Heart right ventricle (tissue), 16 donors: Measurements from ENCODE around the gene PRDM16. TPM values are rescaled to one million over a fixed set of nuclear protein-coding genes. Genes with fewer than 3 reads are reported as not detected.
A peak's percentile ranks its signal among the peaks of the same experiment; 100 is the strongest.

Experiments used
- ATAC-seq, 8 donors: fragments of 200-7000 bp; cut with Tn5 transposase; one replicate each; pipeline ENCODE4 v1.9.1; 2020; ENCODE audit warnings: mild to moderate bottlenecking in 8 of 8, moderate library complexity in 8 of 8, moderate number of reproducible peaks in 1 of 8
- DNase-seq, 2 donors: peaks; one replicate each; pipeline ENCODE4 v3.0.0-alpha.2; 2020
- H3K27ac ChIP-seq, 10 donors: fragments of 200-600 bp; sonication (generic) in 2 of 10; one replicate each; pipeline versions ENCODE4 v1.5.0 to v1.8.0; 2020 to 2022; ENCODE audit warnings: mild to moderate bottlenecking in 3 of 10
- H3K27me3 ChIP-seq, 7 donors: fragments of 200-600 bp; one replicate each; pipeline ENCODE4 v1.8.0; 2021 to 2022; ENCODE audit warnings: mild to moderate bottlenecking in 2 of 7
- H3K36me3 ChIP-seq, 9 donors: fragments of 200-600 bp; sonication (generic) in 1 of 9; one replicate each; pipeline versions ENCODE4 v1.5.0 to v1.8.0; 2020 to 2022; ENCODE audit warnings: mild to moderate bottlenecking in 2 of 9
- H3K4me1 ChIP-seq, 9 donors: fragments of 200-600 bp; sonication (generic) in 1 of 9; one replicate each; pipeline versions ENCODE4 v1.5.0 to v1.8.0; 2020 to 2022; ENCODE audit warnings: mild to moderate bottlenecking in 4 of 9
- H3K4me3 ChIP-seq, 10 donors: fragments of 200-600 bp; sonication (generic) in 2 of 10; one replicate each; pipeline versions ENCODE4 v1.5.0 to v1.8.0; 2020 to 2022; ENCODE audit warnings: mild to moderate bottlenecking in 7 of 10, moderate library complexity in 2 of 10
- H3K9me3 ChIP-seq, 11 donors: fragments of 200-600 bp in 10 of 11; sonication (generic) in 2 of 11; one replicate each; pipeline versions ENCODE4 v1.5.0 to v1.8.0; 2013 to 2022; ENCODE audit warnings: mild to moderate bottlenecking in 2 of 11, control low read depth in 1 of 11, moderate library complexity in 1 of 11
- WGBS, 2 donors: extraction: QIAGEN DNeasy Blood & Tissue Kit; methylation state at CpG; one replicate each; pipeline ENCODE4 v1.1.7; 2013; ENCODE audit warnings: inconsistent platforms in 1 of 2; 5-methylcytosine and 5-hydroxymethylcytosine counted together
- intact Hi-C, 10 donors: fragments of 100-400 bp; cut with DNase I; formaldehyde crosslinking; loops; one replicate each; pipeline versions ENCODE4 v1.11.1 to v1.14.2; 2022
- polyA plus RNA-seq, 2 donors: library from polyadenylated mRNA; stranded (reverse); fragments of 200-250 nt; gene quantifications; one replicate each; pipeline ENCODE4 v1.2.3, GENCODE V29; 2013
- total RNA-seq, 10 donors: library from RNA; stranded (reverse); fragmentation: NEBNext Ultra II Directional in 3 of 10; extraction: Animal tissue kit (Norgen Biotek cat#: 25700) in 3 of 10; gene quantifications; one replicate each; pipeline versions ENCODE4 v1.2.1 to v1.2.4, GENCODE V29; 2021 to 2023
- TF ChIP-seq, protein P1 (sequence below), 9 donors: fragments of 200-600 bp; sonication (generic) in 2 of 9; IDR thresholded peaks; one replicate each; pipeline versions ENCODE4 v1.5.0 to v1.8.0; 2021 to 2022; ENCODE audit warnings: antibody characterized with exemption in 9 of 9, mild to moderate bottlenecking in 5 of 9, moderate library complexity in 1 of 9
- donor health status: Arrhythmogenic right ventricular cardiomyopathy.
- donor health status: ischemic (EF 13 %, LVEDD 7.1; RV severe dilation, severe dysfunction).
- donor health status: healthy with polysubstance abuse.
- donor health status: DM: no; HTN: yes; CAD: no.
- donor health status: DM: no; HTN: no; CAD: no.
- donor health status: ischemic (EF 25% LVEDD 6.9; RV normal size, moderate dysfunction).
- donor health status: ischemic (EF 25% LVEDD 5.7; RV mildly dilated, moderate dysfunction).
- donor health status: healthy.
- donor health status: DM: yes; HTN: yes; CAD: no.
- donor health status: Ischemic cardiomyopathy.
- donor health status: ischemic (EF 35%, LVEDD 5.7; RV mildly dilated, moderate dysfunction).
- donor health status: nonischemic (EF 11% LVEDD 7.7; RV severe dilation, severe dysfunction).
- donor health status: DM: yes; HTN: yes; CAD: no.
- donor health status: PGD.
- donor health status: ischemic (EF 29% LVEDD 5.4; RV normal size, mild dysfunction).
- donor health status: nonischemic (EF 23%, LVEDD 6.1; RV moderate dilation, normal function).

The PRDM16 gene
- total and polyA plus RNA-seq, 12 donors: 4.1 to 25.9 (median 14.8) TPM

DNA sequence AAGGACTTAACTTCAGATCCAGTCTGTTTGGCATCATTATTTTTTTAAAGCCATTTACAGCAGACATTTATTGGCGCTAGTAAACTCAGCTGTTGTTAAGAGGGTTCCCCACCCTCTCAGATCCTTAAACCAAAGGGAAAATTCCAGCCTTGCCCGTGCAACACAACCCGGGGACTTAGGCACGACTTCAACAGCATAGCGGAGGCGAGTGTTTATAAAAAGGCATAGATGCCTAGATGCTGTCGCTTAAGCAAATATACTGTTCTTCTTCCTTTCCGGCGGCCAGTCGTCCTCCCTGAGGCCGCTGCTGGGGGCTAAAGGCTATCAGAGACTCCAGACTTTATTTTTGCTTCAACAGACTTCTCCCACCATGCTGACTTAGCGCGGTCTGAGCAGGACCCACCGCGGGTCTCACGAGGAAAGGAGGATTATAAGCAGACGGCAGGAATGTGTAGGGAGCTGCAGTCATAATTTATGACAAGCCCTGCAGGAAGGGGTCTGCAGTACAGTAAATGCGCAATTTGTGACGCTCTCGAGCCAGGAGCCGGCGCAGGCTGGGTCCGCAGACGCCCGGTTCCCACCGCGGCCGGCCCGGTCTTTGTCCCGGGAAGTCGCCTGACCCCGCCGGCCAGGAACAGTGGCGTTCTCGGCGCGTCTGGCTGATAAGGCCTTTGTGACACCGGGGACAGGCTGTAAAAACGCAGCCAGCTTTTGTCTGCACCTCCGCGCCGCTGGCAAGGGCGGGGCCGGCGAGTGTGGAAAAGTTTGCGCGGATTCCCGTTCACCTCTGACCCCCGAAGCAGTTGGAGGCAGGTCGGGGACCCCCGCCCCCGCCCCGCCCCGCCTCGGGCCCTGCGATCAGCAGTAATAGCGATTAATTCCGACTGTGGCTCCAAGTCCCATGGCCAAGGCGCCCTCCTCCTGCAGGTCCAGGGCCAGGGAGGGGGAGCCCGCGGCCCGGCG lies 324.3 kb downstream of the PRDM16 start:
- Histone ChIP-seq H3K27me3 (peaks cover 0 to 62% (median 23%) of the 10 kb centered on the region in 7 donors), H3K4me3 (peak overlapping the region in 9 of 10 donors; percentile 27 to 58 (median 51)), H3K9me3 (no peaks in the 10 kb centered on the region), H3K36me3 (no peaks in the 10 kb centered on the region), H3K4me1 (peaks cover 7 to 32% (median 18%) of the 10 kb centered on the region in 9 donors), H3K27ac (peak overlapping the region; percentile 58 to 88 (median 79))
- DNase-seq (peak; percentile 65 to 76), ATAC-seq (peak; percentile 56 to 88 (median 83))
- TF ChIP-seq, protein P1, sequence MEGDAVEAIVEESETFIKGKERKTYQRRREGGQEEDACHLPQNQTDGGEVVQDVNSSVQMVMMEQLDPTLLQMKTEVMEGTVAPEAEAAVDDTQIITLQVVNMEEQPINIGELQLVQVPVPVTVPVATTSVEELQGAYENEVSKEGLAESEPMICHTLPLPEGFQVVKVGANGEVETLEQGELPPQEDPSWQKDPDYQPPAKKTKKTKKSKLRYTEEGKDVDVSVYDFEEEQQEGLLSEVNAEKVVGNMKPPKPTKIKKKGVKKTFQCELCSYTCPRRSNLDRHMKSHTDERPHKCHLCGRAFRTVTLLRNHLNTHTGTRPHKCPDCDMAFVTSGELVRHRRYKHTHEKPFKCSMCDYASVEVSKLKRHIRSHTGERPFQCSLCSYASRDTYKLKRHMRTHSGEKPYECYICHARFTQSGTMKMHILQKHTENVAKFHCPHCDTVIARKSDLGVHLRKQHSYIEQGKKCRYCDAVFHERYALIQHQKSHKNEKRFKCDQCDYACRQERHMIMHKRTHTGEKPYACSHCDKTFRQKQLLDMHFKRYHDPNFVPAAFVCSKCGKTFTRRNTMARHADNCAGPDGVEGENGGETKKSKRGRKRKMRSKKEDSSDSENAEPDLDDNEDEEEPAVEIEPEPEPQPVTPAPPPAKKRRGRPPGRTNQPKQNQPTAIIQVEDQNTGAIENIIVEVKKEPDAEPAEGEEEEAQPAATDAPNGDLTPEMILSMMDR (IDR thresholded peaks at IDR 0.05): peak in 1 of 9 donors; percentile 23
- WGBS, 2 donors: 7 to 8% methylated on average over 62 to 63 of the region's 63 CpGs
- intact Hi-C loops: loop anchor here in 2 of 10 donors (5.0 kb wide), 2 partner anchors 41 to 326 kb away; partner anchors contain the start of gene PRDM16 (in 1 of the 2)

DNA sequence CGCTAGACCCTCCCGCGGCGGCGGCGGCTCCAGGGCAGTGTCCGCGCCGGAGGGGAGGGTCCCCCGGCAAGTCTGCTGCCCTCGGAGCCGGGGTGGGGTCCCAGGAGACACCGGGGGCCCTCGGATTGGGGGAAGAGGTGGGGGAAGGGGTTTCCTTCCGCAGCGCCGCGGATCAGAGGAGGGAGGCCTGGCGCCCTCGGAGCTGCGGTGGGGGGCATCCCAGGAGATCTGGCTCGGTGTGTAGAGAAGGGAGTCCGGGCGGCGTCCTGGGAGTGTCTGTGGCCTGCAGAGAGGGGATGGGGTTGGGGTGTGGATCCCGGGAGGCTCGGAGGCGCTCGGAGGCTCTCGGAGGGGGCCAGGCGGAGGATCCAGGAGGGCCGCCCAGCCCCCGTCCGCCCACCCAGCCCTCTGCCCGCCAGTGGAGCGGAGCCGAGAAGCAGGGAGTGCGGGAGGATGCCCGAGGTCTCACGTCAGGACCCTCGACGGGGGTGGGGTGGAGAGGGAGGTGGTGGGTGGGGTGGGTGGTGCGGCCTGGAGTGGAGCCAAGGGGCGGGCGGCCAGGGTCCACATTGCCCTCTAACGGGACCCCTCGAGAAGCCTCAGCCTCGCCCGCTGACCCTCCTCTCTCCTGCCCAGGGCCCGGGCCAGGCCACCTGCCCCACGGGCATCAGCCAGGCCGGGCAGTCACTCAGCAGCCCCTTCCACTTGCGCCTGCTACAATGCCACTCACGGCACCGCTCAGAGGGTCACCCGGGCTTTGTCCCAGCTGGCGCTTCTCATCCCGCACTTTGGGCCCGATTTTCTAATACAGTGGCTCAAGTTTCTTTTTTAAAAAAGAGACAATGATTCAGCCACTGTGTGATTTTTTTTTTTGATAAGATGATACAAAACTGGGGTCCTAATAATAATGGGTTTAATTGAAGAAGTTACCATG lies 325.3 kb downstream of the PRDM16 start:
- intact Hi-C loops: loop anchor here in 2 of 10 donors (5.0 kb wide), 2 partner anchors 42 to 327 kb away; partner anchors contain the start of gene PRDM16 (in 1 of the 2)
- H3K9me3 ChIP-seq: no peaks in the 10 kb centered on the region
- H3K36me3 ChIP-seq: no peaks in the 10 kb centered on the region
- DNase-seq: peak in 1 of 2 donors; percentile 33
- ATAC-seq: peak in 7 of 8 donors; percentile 25 to 64 (median 43)
- H3K4me3 ChIP-seq: peak overlapping the region in 9 of 10 donors; percentile 27 to 58 (median 51)
- TF ChIP-seq, protein P1 (IDR thresholded peaks at IDR 0.05): no peak
- H3K27ac ChIP-seq: peak overlapping the region; percentile 58 to 88 (median 79)
- peaks cover 7 to 32% (median 18%) of the 10 kb centered on the region in 9 donors for H3K4me1 ChIP-seq
- peaks cover 0 to 56% (median 23%) of the 10 kb centered on the region in 7 donors for H3K27me3 ChIP-seq
- WGBS, 2 donors: 20 to 27% methylated on average over 48 to 59 of the region's 59 CpGs

DNA sequence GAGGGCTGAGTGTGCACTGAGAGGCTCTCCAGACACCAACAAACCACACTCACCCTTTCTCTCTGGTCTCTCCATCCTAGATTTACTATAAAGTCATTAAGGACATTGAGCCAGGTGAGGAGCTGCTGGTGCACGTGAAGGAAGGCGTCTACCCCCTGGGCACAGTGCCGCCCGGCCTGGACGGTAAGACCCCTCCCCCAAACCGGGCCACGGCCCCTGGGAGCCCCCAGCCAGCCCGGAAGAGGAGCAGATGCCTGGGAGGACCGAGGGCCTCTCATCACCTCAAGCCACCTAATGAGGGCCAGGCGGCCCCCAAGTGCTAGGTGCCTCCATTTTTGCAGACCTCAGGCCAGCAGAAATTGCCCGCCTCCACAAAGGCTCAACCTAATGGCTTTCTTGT lies 327.4 kb downstream of the PRDM16 start:
- H3K36me3 ChIP-seq: no peaks in the 10 kb centered on the region
- TF ChIP-seq, protein P1 (IDR thresholded peaks at IDR 0.05): no peak
- intact Hi-C loops: no loop called here
- no peak overlapping the region for H3K27ac ChIP-seq
- no peak overlapping the region for H3K4me3 ChIP-seq
- H3K9me3 ChIP-seq: no peaks in the 10 kb centered on the region
- WGBS, 2 donors: 79 to 86% methylated on average over 11 of the region's 11 CpGs
- H3K4me1 ChIP-seq: peaks cover 7 to 45% (median 18%) of the 10 kb centered on the region in 9 donors
- peaks cover 0 to 43% (median 15%) of the 10 kb centered on the region in 7 donors for H3K27me3 ChIP-seq
- DNase-seq (no peak), ATAC-seq (no peak)
